Measurements from ENCODE around the gene SEC14L1.

DNA sequence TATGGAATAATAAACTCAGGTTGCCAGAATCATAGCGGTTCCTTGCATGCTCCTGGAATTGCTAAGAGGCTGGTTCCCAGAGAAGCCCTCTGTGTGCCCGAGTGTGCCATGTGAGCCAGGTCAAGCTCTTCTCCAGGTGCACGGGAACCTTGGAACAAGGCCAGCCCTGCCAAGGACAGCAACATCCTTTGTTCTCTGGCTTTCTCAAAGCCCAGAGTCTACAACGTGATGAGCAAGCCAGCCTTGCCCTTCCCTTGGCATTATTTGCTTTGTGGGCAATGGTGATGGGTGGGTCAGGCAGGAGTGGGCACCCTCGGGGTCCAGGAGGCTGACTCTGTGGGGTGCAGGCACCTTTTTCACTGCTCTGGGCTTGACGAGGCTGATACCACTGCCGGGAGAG lies 14.2 kb upstream of the SEC14L1 start:
- TF ChIP-seq, protein P1, sequence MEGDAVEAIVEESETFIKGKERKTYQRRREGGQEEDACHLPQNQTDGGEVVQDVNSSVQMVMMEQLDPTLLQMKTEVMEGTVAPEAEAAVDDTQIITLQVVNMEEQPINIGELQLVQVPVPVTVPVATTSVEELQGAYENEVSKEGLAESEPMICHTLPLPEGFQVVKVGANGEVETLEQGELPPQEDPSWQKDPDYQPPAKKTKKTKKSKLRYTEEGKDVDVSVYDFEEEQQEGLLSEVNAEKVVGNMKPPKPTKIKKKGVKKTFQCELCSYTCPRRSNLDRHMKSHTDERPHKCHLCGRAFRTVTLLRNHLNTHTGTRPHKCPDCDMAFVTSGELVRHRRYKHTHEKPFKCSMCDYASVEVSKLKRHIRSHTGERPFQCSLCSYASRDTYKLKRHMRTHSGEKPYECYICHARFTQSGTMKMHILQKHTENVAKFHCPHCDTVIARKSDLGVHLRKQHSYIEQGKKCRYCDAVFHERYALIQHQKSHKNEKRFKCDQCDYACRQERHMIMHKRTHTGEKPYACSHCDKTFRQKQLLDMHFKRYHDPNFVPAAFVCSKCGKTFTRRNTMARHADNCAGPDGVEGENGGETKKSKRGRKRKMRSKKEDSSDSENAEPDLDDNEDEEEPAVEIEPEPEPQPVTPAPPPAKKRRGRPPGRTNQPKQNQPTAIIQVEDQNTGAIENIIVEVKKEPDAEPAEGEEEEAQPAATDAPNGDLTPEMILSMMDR (IDR thresholded peaks at IDR 0.05; ENCODE audit: low read depth, low read length, missing input control): no peak
- TF ChIP-seq RAD21 (IDR thresholded peaks at IDR 0.05) (no peak), TAF1 (conservative IDR thresholded peaks at IDR 0.05) (no peak), SP1 (IDR thresholded peaks at IDR 0.05) (no peak), JUND (IDR thresholded peaks at IDR 0.05) (no peak), GABPA (IDR thresholded peaks at IDR 0.05 in 1 of 2, conservative IDR thresholded peaks at IDR 0.05 in 1 of 2) (no peak), ZBTB33 (IDR thresholded peaks at IDR 0.05) (no peak)
- TF ChIP-seq, protein P2, sequence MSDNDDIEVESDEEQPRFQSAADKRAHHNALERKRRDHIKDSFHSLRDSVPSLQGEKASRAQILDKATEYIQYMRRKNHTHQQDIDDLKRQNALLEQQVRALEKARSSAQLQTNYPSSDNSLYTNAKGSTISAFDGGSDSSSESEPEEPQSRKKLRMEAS (IDR thresholded peaks at IDR 0.05): no peak
- TF ChIP-seq, protein P3, sequence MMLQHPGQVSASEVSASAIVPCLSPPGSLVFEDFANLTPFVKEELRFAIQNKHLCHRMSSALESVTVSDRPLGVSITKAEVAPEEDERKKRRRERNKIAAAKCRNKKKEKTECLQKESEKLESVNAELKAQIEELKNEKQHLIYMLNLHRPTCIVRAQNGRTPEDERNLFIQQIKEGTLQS (IDR thresholded peaks at IDR 0.05): no peak
